Measurements from ENCODE around the gene MZB1.

DNA sequence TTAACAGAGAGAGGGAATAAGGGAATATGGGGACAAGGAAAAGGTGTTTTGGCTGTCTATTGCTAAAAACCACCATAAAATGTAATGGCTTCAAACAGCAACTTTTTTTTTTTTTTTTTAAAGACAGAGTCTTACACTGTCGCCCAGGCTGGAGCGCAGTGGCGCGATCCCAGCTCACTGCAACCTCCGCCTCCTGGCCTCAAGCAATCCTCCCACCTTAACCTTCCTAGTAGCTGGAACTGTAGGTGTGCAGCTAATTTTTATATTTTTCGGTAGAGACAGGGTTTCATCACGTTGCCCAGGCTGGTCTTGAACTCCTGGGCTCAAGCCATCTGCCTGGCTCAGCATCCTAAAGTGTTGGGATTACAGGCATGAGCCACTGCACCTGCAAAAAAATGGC is 18.5 kb upstream of the MZB1 start:
- TF ChIP-seq, protein P1, sequence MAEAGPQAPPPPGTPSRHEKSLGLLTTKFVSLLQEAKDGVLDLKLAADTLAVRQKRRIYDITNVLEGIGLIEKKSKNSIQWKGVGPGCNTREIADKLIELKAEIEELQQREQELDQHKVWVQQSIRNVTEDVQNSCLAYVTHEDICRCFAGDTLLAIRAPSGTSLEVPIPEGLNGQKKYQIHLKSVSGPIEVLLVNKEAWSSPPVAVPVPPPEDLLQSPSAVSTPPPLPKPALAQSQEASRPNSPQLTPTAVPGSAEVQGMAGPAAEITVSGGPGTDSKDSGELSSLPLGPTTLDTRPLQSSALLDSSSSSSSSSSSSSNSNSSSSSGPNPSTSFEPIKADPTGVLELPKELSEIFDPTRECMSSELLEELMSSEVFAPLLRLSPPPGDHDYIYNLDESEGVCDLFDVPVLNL (CRISPR knock-in tag; IDR thresholded peaks at IDR 0.05; ENCODE audit: borderline replicate concordance, low read depth): no peak
- TF ChIP-seq, protein P2, sequence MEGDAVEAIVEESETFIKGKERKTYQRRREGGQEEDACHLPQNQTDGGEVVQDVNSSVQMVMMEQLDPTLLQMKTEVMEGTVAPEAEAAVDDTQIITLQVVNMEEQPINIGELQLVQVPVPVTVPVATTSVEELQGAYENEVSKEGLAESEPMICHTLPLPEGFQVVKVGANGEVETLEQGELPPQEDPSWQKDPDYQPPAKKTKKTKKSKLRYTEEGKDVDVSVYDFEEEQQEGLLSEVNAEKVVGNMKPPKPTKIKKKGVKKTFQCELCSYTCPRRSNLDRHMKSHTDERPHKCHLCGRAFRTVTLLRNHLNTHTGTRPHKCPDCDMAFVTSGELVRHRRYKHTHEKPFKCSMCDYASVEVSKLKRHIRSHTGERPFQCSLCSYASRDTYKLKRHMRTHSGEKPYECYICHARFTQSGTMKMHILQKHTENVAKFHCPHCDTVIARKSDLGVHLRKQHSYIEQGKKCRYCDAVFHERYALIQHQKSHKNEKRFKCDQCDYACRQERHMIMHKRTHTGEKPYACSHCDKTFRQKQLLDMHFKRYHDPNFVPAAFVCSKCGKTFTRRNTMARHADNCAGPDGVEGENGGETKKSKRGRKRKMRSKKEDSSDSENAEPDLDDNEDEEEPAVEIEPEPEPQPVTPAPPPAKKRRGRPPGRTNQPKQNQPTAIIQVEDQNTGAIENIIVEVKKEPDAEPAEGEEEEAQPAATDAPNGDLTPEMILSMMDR (IDR thresholded peaks at IDR 0.05): no peak
- TF ChIP-seq GRHL2 (CRISPR knock-in tag; IDR thresholded peaks at IDR 0.05; ENCODE audit: insufficient replicate concordance, severe bottlenecking) (no peak), FOXJ3 (CRISPR knock-in tag; IDR thresholded peaks at IDR 0.05; ENCODE audit: borderline replicate concordance) (no peak), NR3C1 (CRISPR knock-in tag; conservative IDR thresholded peaks at IDR 0.05; ENCODE audit: low read depth) (no peak), NR2C2 (CRISPR knock-in tag; IDR thresholded peaks at IDR 0.05) (no peak)
- TF ChIP-seq, protein P3, sequence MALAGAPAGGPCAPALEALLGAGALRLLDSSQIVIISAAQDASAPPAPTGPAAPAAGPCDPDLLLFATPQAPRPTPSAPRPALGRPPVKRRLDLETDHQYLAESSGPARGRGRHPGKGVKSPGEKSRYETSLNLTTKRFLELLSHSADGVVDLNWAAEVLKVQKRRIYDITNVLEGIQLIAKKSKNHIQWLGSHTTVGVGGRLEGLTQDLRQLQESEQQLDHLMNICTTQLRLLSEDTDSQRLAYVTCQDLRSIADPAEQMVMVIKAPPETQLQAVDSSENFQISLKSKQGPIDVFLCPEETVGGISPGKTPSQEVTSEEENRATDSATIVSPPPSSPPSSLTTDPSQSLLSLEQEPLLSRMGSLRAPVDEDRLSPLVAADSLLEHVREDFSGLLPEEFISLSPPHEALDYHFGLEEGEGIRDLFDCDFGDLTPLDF (CRISPR knock-in tag; IDR thresholded peaks at IDR 0.05): no peak
- TF ChIP-seq, protein P4, sequence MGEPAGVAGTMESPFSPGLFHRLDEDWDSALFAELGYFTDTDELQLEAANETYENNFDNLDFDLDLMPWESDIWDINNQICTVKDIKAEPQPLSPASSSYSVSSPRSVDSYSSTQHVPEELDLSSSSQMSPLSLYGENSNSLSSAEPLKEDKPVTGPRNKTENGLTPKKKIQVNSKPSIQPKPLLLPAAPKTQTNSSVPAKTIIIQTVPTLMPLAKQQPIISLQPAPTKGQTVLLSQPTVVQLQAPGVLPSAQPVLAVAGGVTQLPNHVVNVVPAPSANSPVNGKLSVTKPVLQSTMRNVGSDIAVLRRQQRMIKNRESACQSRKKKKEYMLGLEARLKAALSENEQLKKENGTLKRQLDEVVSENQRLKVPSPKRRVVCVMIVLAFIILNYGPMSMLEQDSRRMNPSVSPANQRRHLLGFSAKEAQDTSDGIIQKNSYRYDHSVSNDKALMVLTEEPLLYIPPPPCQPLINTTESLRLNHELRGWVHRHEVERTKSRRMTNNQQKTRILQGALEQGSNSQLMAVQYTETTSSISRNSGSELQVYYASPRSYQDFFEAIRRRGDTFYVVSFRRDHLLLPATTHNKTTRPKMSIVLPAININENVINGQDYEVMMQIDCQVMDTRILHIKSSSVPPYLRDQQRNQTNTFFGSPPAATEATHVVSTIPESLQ (CRISPR knock-in tag; IDR thresholded peaks at IDR 0.05): no peak
- TF ChIP-seq, protein P5, sequence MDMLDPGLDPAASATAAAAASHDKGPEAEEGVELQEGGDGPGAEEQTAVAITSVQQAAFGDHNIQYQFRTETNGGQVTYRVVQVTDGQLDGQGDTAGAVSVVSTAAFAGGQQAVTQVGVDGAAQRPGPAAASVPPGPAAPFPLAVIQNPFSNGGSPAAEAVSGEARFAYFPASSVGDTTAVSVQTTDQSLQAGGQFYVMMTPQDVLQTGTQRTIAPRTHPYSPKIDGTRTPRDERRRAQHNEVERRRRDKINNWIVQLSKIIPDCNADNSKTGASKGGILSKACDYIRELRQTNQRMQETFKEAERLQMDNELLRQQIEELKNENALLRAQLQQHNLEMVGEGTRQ (CRISPR knock-in tag; IDR thresholded peaks at IDR 0.05): no peak

Data from WTC11 (cell line).